ENCODE data around the gene DCXR. TPM values are rescaled to one million over a fixed set of nuclear protein-coding genes. Genes with fewer than 3 reads are reported as not detected.

Gene DCXR
- total and polyA plus RNA-seq, 2 of the 13 experiments (the other 11 are each of a cell fraction or from before 2014, with no cell fraction given): 287 to 311 TPM

DNA sequence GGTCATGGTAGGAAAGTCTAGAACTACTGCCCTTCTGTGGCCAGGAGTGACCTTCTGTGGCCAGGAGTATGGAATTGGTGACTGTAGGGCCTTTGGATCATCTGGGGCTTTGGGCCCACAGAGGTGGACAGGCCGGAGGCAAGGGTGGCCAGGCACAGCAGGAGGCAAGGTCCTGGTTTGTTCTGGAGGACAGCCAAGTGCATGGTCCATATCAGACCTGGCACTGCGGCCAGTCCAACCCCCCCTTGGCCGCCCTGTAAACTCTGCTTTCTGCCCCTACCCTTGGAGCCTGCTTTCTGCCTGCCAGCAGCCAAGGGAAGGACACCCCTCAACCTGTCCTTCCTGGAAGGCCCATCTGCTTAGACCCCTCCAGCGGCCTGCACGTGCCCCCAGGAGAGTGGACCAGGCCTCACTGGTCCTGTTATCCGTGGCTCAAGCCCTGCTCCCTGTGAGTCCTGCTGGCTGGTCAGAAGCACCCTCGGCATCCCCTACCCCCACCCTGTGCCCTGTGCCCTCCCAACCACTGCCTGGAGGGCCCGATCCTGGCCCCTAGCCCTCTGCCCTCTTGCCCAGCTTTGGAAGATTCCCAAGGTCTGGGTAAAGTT is 2.3 kb upstream of the DCXR start (continued):
- TF ChIP-seq PTBP1 (IDR thresholded peaks at IDR 0.05; ENCODE audit: low read depth, low read length, poor library complexity, severe bottlenecking) (no peak), ZNF879 (CRISPR knock-in tag; IDR thresholded peaks at IDR 0.05) (no peak), PHF20 (CRISPR knock-in tag; IDR thresholded peaks at IDR 0.05) (no peak), ZNF704 (CRISPR knock-in tag; IDR thresholded peaks at IDR 0.05; ENCODE audit: borderline replicate concordance) (no peak), ZNF567 (CRISPR knock-in tag; IDR thresholded peaks at IDR 0.05; ENCODE audit: borderline replicate concordance) (no peak), ZNF652 (CRISPR knock-in tag; IDR thresholded peaks at IDR 0.05; ENCODE audit: borderline replicate concordance, low read depth) (no peak), TBL1XR1 (IDR thresholded peaks at IDR 0.05; ENCODE audit: borderline replicate concordance, low read length, partially characterized antibody) (no peak), DDIT3 (CRISPR knock-in tag; IDR thresholded peaks at IDR 0.05) (no peak), ZEB1 (IDR thresholded peaks at IDR 0.05; ENCODE audit: insufficient replicate concordance, low read depth) (no peak), AFF4 (CRISPR knock-in tag; IDR thresholded peaks at IDR 0.05) (no peak), ZNF773 (CRISPR knock-in tag; IDR thresholded peaks at IDR 0.05; ENCODE audit: borderline replicate concordance) (no peak), SKIL (CRISPR knock-in tag; IDR thresholded peaks at IDR 0.05; ENCODE audit: borderline replicate concordance) (no peak), FIP1L1 (IDR thresholded peaks at IDR 0.05; ENCODE audit: borderline replicate concordance, insufficient read depth, low read depth, low read length) (no peak)
- TF ChIP-seq, protein P1, sequence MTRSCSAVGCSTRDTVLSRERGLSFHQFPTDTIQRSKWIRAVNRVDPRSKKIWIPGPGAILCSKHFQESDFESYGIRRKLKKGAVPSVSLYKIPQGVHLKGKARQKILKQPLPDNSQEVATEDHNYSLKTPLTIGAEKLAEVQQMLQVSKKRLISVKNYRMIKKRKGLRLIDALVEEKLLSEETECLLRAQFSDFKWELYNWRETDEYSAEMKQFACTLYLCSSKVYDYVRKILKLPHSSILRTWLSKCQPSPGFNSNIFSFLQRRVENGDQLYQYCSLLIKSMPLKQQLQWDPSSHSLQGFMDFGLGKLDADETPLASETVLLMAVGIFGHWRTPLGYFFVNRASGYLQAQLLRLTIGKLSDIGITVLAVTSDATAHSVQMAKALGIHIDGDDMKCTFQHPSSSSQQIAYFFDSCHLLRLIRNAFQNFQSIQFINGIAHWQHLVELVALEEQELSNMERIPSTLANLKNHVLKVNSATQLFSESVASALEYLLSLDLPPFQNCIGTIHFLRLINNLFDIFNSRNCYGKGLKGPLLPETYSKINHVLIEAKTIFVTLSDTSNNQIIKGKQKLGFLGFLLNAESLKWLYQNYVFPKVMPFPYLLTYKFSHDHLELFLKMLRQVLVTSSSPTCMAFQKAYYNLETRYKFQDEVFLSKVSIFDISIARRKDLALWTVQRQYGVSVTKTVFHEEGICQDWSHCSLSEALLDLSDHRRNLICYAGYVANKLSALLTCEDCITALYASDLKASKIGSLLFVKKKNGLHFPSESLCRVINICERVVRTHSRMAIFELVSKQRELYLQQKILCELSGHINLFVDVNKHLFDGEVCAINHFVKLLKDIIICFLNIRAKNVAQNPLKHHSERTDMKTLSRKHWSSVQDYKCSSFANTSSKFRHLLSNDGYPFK (CRISPR knock-in tag; IDR thresholded peaks at IDR 0.05; ENCODE audit: borderline replicate concordance): no peak; the same call in 1 of the 2 replicates
